Stimulated activated CD4-positive, alpha-beta T cell treated with anti-CD3 and anti-CD28 coated beads, TNF-alpha, amount 100 ng/mL, for 24 hours (primary cell): Measurements from ENCODE around the gene PHKA2.
"Not testable (repeated sequence)": the region's sequence is repeated elsewhere in the genome, so short reads cannot be mapped to it uniquely, and the experiment has no call there.

Experiments
- DNase-seq, 3 experiments: peaks; one replicate each; pipeline ENCODE4 v3.0.0-alpha.2; 2020; ENCODE audit warnings: low read depth in 3 of 3

Gene PHKA2

DNA sequence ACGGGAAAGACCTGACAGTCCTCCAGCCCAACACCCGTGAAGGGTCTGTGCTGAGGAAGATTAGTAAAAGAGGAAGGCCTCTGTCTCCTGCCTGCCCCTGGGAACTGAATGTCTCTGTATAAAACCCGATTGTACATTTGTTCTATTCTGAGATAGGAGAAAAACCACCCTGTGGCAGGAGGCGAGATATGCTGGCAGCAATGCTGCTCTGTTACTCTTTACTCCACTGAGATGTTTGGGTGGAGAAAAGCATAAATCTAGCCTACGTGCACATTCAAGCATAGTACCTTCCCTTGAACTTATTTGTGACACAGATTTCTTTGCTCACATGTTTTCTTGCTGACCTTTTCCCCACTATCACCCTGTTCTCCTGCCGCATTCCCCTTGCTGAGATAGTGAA, 3.7 kb downstream of the PHKA2 start:
- DNase-seq = not testable (repeated sequence)

DNA sequence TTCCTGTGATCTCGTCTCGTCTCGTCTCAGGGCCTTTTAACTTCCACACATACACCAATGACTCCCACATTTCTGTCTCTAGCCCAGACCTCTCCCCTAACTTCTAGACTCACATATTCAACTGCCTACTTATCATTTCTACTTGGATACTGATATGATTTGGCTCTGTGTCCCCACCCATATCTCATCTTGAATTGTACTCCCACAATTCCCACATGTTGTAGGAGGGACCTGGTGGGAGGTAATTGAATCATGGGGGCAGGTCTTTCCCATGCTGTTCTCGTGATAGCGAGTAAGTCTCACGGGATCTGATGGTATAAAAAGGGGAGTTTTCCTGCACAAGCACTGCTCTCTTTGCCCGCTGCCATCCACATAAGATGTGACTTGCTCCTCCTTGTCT, 8.9 kb downstream of the PHKA2 start:
- DNase-seq = no peak

DNA sequence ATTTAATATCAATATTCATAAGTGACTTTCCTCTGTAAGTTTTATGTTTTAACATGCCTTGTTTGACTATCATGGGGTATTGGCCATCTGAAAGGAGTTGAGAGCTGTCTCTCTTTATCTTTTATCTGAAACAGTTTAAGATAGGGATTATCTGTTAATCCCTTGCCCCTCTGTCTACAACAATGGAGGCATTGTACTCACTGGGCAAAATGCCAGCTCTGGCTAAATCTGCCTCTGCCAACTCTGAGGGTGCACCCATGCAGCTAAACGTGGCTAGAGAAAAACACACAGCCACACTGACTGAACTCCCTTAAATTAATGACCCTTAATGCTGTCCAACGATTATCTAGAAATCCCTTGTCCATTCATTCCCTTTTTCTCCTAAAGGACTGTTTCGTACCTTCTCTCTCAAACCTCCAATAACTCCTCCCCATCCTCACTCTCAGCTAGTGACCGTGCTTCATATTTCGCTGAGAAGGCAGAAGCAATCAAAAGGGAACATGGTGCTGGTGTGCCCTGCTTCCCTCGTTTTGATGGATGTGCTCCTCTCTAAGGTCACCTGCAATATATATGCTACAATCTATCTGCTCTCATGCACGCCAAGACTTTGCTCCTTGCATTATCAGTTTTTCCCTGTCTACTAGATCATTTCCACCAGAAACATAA, 10.3 kb downstream of the PHKA2 start:
- DNase-seq = no peak

DNA sequence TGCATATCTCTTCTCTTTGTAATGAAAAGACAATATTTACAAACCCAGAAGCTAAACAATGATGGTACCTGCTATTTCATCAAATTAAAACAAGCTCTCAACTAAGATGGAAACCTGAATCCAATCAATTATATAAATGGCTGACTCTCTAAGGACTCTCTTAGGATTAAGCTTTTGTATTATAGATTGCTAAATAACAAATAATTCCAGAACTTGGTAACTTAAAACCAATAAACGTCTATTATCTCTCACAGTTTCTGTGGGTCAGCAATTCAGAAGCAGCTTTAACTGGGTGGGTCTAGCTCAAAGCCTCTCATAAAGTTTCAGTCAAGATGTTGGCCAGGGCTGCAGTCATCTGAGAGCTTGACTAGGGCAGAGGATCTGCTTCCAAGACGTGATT, 12.4 kb downstream of the PHKA2 start:
- DNase-seq = no peak

DNA sequence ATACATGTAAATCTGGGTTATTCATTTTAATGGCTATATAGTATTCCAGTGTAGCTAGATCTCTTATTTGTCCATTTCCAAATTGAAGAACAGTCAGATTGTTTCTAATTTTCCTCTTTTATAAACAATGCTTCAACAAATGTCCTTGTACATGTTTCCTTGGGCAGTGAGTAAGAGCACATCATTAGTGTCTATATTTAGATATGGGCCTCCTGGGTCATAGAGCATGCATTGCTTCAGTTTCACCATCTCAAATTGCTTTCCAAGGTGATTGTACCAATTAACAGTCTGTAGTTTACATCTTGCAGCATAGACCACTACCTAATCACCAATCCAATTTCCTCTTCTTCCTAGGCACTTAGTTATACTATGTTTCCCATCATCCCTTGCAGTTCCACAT, 13.4 kb downstream of the PHKA2 start:
- no peak for DNase-seq

DNA sequence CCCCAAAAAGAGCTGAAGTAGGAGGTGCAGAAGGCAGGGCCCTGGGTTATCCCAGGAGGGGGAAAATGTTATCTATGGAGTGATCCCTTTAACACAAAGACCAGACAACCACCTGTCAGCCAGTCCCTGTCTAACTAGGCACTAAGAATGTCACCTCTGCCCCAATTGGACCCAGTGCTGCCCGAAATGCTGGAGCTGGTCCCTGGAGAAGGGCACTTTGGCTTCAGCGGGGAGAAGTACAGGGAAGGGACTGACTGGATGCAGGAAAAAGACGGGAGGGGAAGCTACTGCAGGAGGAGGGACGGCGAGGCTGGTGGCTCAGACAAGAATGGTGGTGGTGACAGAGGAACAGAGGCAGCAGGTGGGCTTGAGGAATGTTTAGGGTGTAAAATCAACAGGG, 17.3 kb downstream of the PHKA2 start:
- no peak for DNase-seq

DNA sequence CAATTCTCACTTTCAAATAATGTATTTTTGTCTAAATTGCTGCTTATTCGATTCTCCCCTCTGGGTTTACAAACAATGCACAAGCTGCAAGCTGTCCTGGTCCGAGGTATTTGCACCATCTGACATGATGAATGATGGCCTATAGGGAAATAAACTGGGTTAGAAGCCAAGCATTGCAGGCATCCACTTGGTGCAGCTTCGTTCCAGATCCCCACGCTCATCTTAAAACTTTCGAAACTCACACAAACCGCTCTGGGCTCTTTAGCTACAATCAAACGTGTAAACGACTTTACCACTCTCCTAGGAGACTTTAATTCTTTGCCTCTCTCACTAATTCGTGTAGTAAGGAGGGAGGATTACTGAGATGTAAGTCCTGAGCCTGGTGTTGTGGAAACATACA, 19.0 kb downstream of the PHKA2 start:
- DNase-seq = no peak

DNA sequence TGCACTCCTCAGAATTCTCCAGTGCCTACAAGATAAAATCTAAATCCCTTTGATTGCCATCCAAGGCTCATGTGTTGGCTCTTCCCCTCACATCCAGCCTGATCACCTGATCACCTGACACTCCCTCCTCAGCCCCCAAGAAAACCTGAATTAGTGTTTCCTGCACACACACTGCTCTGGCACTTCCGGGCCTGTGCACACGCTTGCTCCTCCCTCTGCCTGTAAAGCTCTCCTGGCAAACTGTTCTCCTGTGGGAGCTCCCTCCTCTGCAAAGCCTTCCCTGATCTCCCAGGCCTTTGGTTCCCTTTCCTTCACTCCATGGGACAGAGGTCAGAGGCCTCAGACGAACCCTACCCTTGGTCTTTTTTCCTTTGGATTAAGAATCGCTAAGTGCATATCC, 19.9 kb downstream of the PHKA2 start:
- DNase-seq = no peak

DNA sequence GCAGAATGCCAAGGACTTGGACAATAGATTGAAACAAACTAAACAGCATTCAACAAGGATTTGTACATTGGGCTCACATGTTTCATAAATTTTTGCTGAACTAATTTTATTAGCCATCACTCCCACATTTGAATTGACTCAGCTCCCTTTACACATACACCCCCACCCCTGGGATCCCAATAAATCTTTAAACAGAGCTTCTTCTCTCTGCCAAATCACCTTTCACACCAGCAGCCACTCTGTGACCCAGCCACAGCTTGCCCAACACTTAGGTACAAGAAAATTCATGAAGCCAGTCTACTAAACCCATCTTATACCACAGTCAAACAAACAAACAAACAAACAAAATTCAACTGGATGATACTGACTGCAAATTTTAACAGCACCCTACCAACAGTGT, 21.6 kb downstream of the PHKA2 start:
- no peak for DNase-seq

DNA sequence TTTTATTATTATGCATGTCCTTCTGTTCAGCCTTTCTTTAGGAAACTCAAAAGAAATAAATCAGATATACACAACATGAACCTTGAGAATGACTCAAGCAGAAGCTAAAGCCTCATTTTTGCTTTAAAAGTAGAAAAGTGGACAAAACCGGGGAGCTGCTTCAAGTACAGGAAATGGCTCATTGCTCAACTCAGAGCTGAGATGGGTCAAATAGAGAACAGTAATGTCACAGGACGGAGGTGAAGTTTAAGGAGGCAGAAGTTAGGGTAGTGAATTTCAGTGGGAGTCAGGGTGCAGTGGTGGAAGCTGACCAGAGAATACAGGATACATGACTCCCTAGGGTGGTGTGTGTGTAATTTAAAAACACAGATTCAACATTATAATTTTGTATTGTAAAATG, 22.2 kb downstream of the PHKA2 start:
- no peak for DNase-seq

DNA sequence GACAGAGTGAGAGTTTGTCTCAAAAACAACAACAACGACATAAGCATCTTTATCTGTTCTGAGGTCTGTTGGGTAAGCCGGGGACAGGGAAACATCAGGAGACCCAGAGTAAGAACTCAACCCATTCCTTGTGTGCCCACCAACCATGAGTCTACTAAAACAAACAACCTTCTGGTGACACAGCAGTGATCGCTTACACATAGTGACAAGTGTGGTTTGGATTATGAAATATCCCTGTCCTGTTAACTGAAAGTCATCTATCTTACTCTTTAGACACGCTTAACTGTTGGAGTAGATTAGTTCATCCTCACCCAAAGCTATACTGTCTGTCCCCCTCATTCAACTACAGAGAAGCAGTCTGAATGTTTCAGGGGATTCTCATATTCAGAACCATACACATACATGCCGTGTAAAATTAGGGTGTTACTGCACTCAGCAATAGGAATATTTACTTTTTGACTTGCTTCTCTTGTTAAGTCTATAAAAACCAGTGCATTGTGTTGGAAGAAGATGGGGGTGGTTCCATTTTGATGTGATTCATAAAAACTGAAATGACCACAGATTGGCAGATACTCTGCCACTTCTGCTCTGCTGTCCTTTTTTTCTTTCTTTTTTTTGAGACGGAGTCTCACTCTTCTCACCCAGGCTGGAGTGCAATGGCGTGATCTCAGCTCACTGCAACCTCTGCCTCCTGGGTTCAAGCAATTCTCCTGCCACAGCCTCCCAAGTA, 27.4 kb downstream of the PHKA2 start:
- no peak for DNase-seq

DNA sequence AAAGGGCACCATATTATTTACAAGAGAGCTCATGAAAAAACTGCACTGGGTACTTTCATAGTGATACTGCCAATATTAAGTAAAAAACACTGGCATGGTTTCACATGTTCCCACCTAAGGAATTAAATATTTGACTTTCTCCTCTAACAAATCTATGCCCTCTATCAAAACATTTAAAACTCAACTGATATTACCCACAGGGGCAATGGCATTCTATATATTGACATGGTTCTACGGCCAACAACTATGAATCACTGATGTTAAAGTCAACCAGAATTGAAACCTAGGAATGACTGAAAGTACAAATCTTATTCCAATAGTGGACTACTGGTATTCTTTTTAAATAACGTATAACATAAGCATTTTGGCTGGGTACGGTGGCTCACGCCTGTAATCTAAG, 28.2 kb downstream of the PHKA2 start:
- DNase-seq = no peak

DNA sequence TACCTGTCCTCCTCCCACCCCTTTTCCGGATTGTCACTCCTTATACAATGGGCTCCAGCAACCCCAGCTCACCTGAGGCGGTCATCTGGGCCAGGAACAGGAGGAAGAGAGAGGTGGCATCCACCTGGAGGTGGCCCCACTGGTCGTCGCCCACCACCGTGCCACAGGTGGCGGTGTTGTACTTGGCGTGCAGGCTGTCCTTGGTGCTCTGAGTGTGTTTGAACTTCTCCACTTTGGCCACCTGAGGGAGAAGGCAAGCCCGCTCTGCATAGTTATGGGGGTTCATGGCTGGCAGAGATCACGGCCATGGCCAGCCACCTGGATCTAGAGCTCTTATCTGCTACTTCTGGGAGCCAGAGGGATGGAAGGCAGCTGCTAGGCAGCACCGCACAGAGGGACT, 32.9 kb downstream of the PHKA2 start:
- no peak for DNase-seq

DNA sequence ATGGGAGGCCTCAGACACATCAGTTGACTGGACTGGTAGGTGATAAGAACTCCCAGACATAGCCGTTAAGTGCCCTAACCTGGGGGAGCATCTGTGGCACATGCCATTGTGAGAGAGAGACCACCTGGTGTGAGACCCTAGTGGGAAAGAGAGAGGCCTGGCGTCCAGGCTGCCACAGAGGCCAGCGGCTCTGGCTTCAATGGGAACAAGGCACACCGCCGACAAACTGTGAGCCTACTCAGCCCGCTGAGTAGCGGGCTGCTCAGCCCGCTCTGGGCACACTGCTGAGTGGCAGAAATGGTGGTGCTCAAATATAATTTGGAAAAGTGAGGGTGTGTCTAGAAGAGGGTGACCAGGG, 34.0 kb downstream of the PHKA2 start:
- DNase-seq = no peak

DNA sequence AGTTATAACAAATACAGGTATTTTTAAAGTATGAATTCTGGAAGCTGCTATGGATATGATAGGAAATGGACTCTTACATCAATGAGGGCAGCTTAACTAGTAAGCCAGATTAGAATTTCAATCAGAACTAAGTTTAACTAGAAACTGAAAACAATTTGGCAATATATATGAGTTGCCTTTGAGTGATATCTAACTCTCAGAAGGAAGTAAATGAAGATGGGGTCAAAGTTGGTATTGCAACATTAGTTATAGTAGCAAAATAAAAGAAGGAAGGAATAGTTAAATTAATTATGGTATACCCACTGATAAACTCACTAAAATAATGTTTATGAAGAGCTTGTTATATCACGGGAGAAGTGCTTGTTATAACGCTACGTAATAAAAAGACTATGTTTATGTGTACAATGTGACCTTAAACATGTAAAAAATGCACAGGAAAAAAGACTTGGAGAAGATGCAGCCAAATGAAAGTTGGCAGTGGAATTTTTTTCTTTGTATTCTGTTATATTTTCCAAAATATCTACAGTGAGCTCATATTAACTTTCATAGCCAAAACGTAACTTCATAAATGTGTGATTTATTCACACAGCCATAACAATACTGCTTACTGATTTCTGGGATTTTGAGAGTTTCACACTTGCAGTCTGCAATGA, 34.5 kb downstream of the PHKA2 start:
- no peak for DNase-seq

DNA sequence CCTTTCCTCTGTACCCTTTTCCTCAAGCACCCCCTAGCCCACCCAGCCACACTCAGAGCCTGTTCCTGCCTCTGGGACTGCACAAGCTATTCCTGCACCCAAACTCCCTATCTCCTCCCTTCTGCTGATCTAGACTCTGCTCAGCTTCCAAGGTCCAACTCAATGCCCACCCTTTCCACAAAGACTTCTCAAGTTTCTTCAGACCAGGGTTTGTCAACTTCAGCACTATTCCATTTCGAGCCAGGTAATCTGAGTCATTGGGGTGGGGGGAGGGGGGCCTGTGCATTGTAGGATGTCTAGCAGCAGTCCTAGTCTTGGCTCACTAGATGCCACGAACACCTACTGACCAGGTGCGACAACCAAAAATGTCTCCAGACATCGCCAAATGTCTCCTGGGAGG, 37.3 kb downstream of the PHKA2 start:
- DNase-seq = no peak

DNA sequence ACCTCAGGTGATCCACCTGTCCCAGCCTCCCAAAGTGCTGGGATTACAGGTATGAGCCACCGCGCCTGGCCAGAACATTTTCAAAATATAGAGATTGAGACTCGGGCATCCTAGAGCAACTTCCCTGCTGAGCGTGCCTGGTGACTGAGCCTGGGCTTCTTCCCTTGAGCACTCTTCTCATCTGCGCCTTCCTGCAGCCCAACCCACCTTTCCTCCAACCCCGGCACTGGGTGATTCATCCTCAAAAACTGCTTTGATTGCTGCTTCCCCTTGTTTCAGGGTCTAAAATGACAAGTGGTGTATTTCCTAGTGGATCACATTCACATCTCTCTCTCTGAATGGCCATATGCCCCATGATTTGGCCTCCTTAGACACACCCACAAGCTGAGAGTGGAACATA, 37.8 kb downstream of the PHKA2 start:
- no peak for DNase-seq

DNA sequence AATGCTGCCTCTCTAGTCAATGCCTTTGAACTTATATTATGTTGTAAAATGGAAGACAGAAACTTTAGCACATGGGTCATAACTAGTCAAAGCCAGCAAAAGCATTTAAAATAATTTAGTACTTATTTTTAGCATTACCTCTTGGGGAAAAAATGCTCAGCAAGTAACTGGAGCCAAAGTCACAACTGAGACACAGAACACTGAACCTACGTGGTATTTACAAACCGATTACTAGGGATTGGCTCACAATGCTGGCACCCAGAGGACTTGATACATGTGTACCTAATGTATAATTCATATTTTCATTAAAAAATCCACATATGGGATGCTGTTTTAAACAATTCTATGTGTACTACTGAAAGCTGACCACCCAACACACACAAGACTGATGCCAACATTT, 38.4 kb downstream of the PHKA2 start:
- no peak for DNase-seq

DNA sequence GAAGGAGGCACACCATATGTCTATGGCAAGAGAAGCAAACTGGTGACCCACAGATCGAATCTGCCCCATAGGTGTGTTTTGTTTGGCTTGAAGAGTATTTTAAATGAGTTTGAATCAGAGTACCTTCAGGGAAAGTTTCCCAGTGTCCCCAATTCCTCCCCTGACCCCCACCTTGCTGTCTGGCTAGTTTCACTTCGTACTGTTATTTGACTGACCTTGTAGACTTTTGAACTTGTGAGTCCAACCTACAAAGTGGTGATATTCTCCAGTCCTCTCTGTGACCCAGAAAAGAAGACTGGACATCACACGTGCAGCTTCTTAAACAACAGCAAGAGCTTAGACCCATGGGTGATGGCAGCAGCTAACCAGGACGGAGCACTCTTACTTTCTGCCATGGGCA, 39.4 kb downstream of the PHKA2 start:
- DNase-seq = no peak

DNA sequence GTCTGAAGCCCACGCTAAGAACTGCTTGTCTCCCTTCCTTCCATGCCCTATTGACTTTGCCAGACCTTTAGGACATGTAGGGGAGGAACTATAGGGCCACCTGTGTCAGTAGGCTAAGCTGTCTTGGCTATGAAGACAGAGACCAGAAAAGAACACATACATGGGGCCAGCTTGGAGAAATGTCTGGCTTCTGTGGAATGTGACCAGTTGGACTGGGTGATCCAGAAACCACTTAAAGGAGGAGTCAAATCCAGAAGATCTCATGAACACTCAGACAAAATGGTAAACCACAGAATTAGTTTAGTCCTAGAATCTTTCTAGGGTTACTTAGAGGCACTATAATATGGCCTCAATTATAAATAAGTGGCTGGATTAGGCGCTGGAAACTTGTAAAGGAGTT, 42.0 kb downstream of the PHKA2 start:
- no peak for DNase-seq

DNA sequence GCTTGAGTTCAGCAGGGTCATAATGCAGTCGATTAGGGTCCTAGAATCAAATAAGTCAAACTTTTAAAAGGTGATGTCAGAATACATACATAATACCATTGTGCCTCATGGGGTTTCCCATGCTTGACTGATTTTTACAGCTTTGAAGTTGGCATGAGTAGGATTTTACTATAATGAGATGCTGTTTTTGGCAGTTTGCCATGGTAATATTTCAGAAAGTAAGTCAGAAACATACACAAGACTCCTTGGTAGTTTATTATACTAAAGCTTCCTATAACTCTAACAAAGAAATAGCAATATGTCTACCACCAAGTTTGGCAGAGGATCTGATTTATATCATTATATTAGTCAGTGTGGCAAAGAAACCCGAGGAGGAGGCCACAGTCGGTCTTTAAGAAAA, 45.2 kb downstream of the PHKA2 start:
- no peak for DNase-seq

DNA sequence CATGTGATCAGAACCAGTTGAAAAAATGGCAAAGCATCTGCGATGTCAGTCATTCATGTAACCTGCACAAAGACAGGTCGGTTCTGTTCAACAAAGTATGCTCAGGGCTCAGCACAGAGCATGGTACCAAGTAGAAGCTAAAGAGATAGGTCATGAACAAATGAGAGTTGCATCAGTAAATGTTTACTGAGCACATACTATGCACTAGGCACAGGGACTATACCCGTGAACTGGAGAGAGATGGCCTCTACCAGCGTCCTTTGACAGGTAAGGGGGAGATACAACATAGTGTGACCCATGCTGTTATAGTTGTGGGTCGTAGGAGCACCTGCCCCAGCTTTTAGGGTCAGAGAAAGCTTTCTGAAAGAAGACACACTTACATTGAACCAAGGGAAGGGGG, 46.7 kb downstream of the PHKA2 start:
- DNase-seq = no peak

DNA sequence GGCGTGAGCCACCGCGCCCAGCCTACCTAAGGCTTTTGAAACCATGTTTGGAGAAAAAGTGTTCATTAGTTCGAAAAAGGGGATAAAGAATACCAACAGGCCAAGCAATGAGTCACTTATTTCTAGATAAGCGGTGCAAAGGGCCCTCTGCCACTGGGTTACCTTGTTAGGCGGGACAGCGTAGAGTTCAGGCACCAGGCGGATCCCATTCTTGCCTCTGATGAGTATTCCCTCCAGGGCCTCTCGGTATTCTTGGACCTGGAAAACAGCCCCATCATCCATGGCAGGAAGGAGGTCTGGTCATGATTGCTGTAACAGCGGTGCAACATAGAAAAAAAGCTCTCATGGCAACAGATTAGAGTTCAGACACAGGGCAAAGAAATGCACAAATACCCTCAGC, 48.0 kb downstream of the PHKA2 start:
- DNase-seq = no peak

DNA sequence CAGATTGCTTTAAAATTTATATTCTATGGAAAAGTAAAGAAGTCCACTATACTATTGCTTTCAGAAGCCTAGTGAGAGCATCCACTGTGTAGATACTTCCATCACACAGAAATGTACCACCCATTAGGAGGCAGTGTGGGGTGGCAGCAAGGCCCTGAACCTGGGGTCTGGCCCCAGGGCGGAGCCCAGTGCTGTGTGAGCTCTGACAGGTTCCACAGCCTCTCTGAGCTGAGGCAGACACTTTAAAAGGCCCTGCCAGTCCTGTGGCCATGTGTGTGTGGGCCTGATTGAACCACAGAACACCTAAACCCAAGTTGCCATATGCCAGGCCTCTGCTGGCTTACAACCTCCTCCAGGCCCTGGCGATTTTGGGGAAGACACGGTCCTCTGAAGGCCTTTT, 49.2 kb downstream of the PHKA2 start:
- no peak for DNase-seq
